Transverse colon (tissue), 4 donors: Measurements from ENCODE around the gene TBC1D8. TPM values are rescaled to one million over a fixed set of nuclear protein-coding genes. Genes with fewer than 3 reads are reported as not detected.

Experiments used
- DNase-seq: peaks from one replicate; pipeline ENCODE4 v3.0.0-alpha.2; 2019
- H3K27ac ChIP-seq, 4 donors: fragments of 200-600 bp; sonication (generic); 2 replicates each; pipeline ENCODE4 v1.5.1; 2016 to 2018; ENCODE audit warnings: inconsistent platforms in 4 of 4
- H3K27me3 ChIP-seq: fragments of 200-600 bp; sonication (generic); 2 replicates; pipeline ENCODE4 v1.5.1; 2017; ENCODE audit warnings: inconsistent platforms
- H3K36me3 ChIP-seq, 4 donors: fragments of 200-600 bp; sonication (generic); 2 replicates each; pipeline ENCODE4 v1.5.1; 2017 to 2019; ENCODE audit warnings: inconsistent platforms in 4 of 4
- H3K4me1 ChIP-seq, 4 donors: fragments of 200-600 bp; sonication (generic); 2 replicates each; pipeline ENCODE4 v1.5.1; 2017 to 2020; ENCODE audit warnings: inconsistent platforms in 4 of 4
- H3K4me3 ChIP-seq, 4 donors: fragments of 200-600 bp; sonication (generic); 1 replicate in 1 of 4; 2 replicates in 3 of 4; pipeline versions ENCODE4 v1.5.1 to v1.6.1; 2017 to 2019; ENCODE audit warnings: inconsistent platforms in 4 of 4
- H3K9me3 ChIP-seq, 2 donors: fragments of 200-600 bp; sonication (generic); 2 replicates each; pipeline ENCODE4 v1.5.1; 2017 to 2019; ENCODE audit warnings: inconsistent platforms in 2 of 2
- CTCF ChIP-seq, 5 experiments: fragments of 200-600 bp in 3 of 5; fragments of 450-650 bp in 2 of 5; sonication (generic) in 3 of 5; IDR thresholded peaks; 1 replicate in 2 of 5; 2 replicates in 3 of 5; pipeline ENCODE4 v1.5.1; 2016 to 2017; ENCODE audit warnings: antibody characterized with exemption in 5 of 5, inconsistent platforms in 3 of 5, mild to moderate bottlenecking in 2 of 5, moderate library complexity in 1 of 5
- EP300 ChIP-seq: sonication (generic); formaldehyde crosslinking; IDR thresholded peaks from one replicate; pipeline ENCODE4 v1.6.1; 2017; ENCODE audit warnings: antibody characterized with exemption, low read depth
- POLR2A ChIP-seq: fragments of 450-650 bp; IDR thresholded peaks from one replicate; pipeline ENCODE4 v1.6.1; 2016; ENCODE audit warnings: antibody characterized with exemption, mild to moderate bottlenecking, moderate library complexity
- POLR2AphosphoS5 ChIP-seq, 3 donors: sonication (generic); formaldehyde crosslinking; IDR thresholded peaks; one replicate each; pipeline ENCODE4 v1.6.1; 2016; ENCODE audit warnings: antibody characterized with exemption in 3 of 3
- WGBS, 2 donors: methylation state at CpG; one replicate each; pipeline ENCODE4 v1.1.5; 2018; ENCODE audit warnings: low coverage in 1 of 2; 5-methylcytosine and 5-hydroxymethylcytosine counted together
- in situ Hi-C, 4 donors: fragments of 200-750 bp; cut with MboI; loops; one replicate each; pipeline versions ENCODE4 v1.15.0 to v1.15.1; 2017; ENCODE audit warnings: low sequenced_read_pairs in 3 of 4, low pct_ligation_motif_present in 1 of 4, low pct_unique_long_range_greater_than_20kb in 1 of 4
- intact Hi-C: fragments of 100-400 bp; cut with DNase I; formaldehyde crosslinking; loops from one replicate; pipeline ENCODE4 v1.15.1; 2023; ENCODE audit warnings: low total_unique reads
- total RNA-seq, 4 donors: library from RNA; depleted of rRNA; stranded (reverse); fragments of >200 nt; gene quantifications; one replicate each; pipeline ENCODE4 v1.1.0, GENCODE V29; 2016

TBC1D8 gene
- total RNA-seq, 4 donors from 2014 or later, result 26.5 to 232 (median 88.4) TPM

GRCh38 chr2:100990166-100990565 lies 161.0 kb downstream of the TBC1D8 start:
- TF ChIP-seq EP300, result no peak
- TF ChIP-seq POLR2AphosphoS5 (IDR thresholded peaks at IDR 0.05), result no peak
- Histone ChIP-seq H3K4me1 (no peaks in the 10 kb centered on the region), H3K9me3 (no peaks in the 10 kb centered on the region), H3K27ac (no peak overlapping the region), H3K27me3 (no peaks in the 10 kb centered on the region), H3K4me3 (no peak overlapping the region), H3K36me3 (peaks cover 0 to 4% (median 2%) of the 10 kb centered on the region in 4 donors)
- 90 to 94% methylated on average over 2 to 9 of the region's 9 CpGs for WGBS, 2 donors
- intact Hi-C loops, result no loop called here
- in situ Hi-C loops, result loop anchor here in 2 of 4 donors (10.0 to 25.0 kb wide), 2 partner anchors 378 to 385 kb away; no protein-coding TSS in a partner anchor
- DNase-seq, result no peak

GRCh38 chr2:100989666-100990065 lies 161.5 kb downstream of the TBC1D8 start:
- Histone ChIP-seq H3K4me1 (no peaks in the 10 kb centered on the region), H3K4me3 (no peak overlapping the region), H3K27ac (no peak overlapping the region), H3K9me3 (no peaks in the 10 kb centered on the region), H3K27me3 (no peaks in the 10 kb centered on the region), H3K36me3 (peaks cover 0 to 4% (median 2%) of the 10 kb centered on the region in 4 donors)
- intact Hi-C loops, result loop anchor here (5.0 kb wide), 1 partner anchor 382 kb away; no protein-coding TSS in a partner anchor
- TF ChIP-seq CTCF (IDR thresholded peaks at IDR 0.05) (no peak), EP300 (no peak), POLR2A (no peak), POLR2AphosphoS5 (IDR thresholded peaks at IDR 0.05) (no peak)
- DNase-seq, result no peak
- 96 to 100% methylated on average over 2 to 3 of the region's 3 CpGs for WGBS, 2 donors
- in situ Hi-C loops, result loop anchor here (10.0 to 25.0 kb wide), 4 partner anchors 255 to 385 kb away; no protein-coding TSS in a partner anchor

GRCh38 chr2:100988630-100989417 lies 162.4 kb downstream of the TBC1D8 start:
- DNase-seq, result no peak
- Histone ChIP-seq H3K9me3 (no peaks in the 10 kb centered on the region), H3K36me3 (no peaks in the 10 kb centered on the region), H3K27me3 (no peaks in the 10 kb centered on the region), H3K4me1 (no peaks in the 10 kb centered on the region), H3K27ac (no peak overlapping the region), H3K4me3 (no peak overlapping the region)
- TF ChIP-seq POLR2AphosphoS5 (IDR thresholded peaks at IDR 0.05) (no peak), POLR2A (no peak), CTCF (IDR thresholded peaks at IDR 0.05) (no peak), EP300 (no peak)
- in situ Hi-C loops (loop anchor here in 3 of 4 donors (10.0 to 25.0 kb wide), 4 partner anchors 254 to 384 kb away; no protein-coding TSS in a partner anchor), intact Hi-C loops (loop anchor here (5.0 kb wide), 1 partner anchor 382 kb away; no protein-coding TSS in a partner anchor)
- WGBS, 2 donors, result 67 to 78% methylated on average over 1 to 7 of the region's 8 CpGs

- WGBS, 2 donors, result 88 to 100% methylated on average over 1 to 4 of the region's 4 CpGs
- Histone ChIP-seq H3K27me3 (no peaks in the 10 kb centered on the region), H3K4me1 (no peaks in the 10 kb centered on the region), H3K36me3 (no peaks in the 10 kb centered on the region), H3K27ac (no peak overlapping the region), H3K4me3 (no peak overlapping the region), H3K9me3 (no peaks in the 10 kb centered on the region)
- TF ChIP-seq POLR2AphosphoS5 (IDR thresholded peaks at IDR 0.05) (no peak), POLR2A (no peak), CTCF (IDR thresholded peaks at IDR 0.05) (no peak), EP300 (no peak)
- in situ Hi-C loops, result loop anchor here in 3 of 4 donors (10.0 to 25.0 kb wide), 4 partner anchors 253 to 383 kb away; no protein-coding TSS in a partner anchor
- intact Hi-C loops, result loop anchor here (5.0 kb wide), 1 partner anchor 381 kb away; no protein-coding TSS in a partner anchor
- DNase-seq, result no peak
These were observed 163.2 kb downstream of the TBC1D8 start for GRCh38 chr2:100987974-100988373.
